SK-N-SH (cell line): ENCODE measurements around the gene WNT3. TPM values are rescaled to one million over a fixed set of nuclear protein-coding genes. Genes with fewer than 3 reads are reported as not detected.
A peak's percentile ranks its signal among the peaks of the same experiment; 100 is the strongest.

Source experiments
- CTCF ChIA-PET: fragments of 300-600, 350-600 bp; formaldehyde crosslinking; extraction: SDS; loops from one replicate; lab custom pipeline; 2021; lab: Yijun Ruan, JAX
- POLR2A ChIA-PET: fragments of 350-600 bp; sonication (Branson Sonifier 250); formaldehyde crosslinking; extraction: SDS; loops from one replicate; lab custom pipeline; 2020; ENCODE audit warnings: antibody characterized with exemption, inconsistent platforms; lab: Yijun Ruan, JAX
- DNase-seq: peaks from one replicate; pipeline ENCODE4 v3.0.0; 2012
- H2AFZ ChIP-seq: fragments of 200-600 bp; sonication (generic); 2 replicates; pipeline ENCODE4 v1.8.1; 2016; ENCODE audit warnings: antibody characterized with exemption, mild to moderate bottlenecking, low read depth
- H3F3A ChIP-seq: fragments of 200-600 bp; sonication (generic); replicated peaks from 2 replicates; pipeline ENCODE3; 2016; ENCODE audit warnings: antibody characterized with exemption, mild to moderate bottlenecking; ENCODE audit not compliant: insufficient read depth
- H3K27ac ChIP-seq, 2 experiments: fragments of 200-500 bp in 1 of 2; fragments of 200-600 bp in 1 of 2; sonication (Bioruptor generic) in 1 of 2; sonication (generic), shearing (Covaris generic) in 1 of 2; 2 replicates each; pipeline versions ENCODE4 v1.5.1 to v1.6.1; 2014 to 2016; ENCODE audit warnings: low read depth in 2 of 2, inconsistent platforms in 1 of 2, low read length in 1 of 2, mild to moderate bottlenecking in 1 of 2, mixed read lengths in 1 of 2
- H3K27me3 ChIP-seq: fragments of 200-600 bp; sonication (generic), shearing (Covaris generic); 2 replicates; pipeline ENCODE4 v1.6.1; 2016; ENCODE audit warnings: mixed run types; ENCODE audit not compliant: insufficient read depth
- H3K36me3 ChIP-seq, 2 experiments: fragments of 200-500 bp in 1 of 2; fragments of 200-600 bp in 1 of 2; sonication (Bioruptor generic) in 1 of 2; sonication (generic) in 1 of 2; replicated peaks in 1 of 2; 2 replicates each; pipeline versions ENCODE3 to v1.5.1; 2014 to 2016; ENCODE audit warnings: low read length in 1 of 2, mild to moderate bottlenecking in 1 of 2; ENCODE audit not compliant: insufficient read depth in 2 of 2, control insufficient read depth in 1 of 2
- H3K4me1 ChIP-seq, 2 experiments: fragments of 200-500 bp in 1 of 2; fragments of 200-600 bp in 1 of 2; sonication (Bioruptor generic) in 1 of 2; sonication (generic), shearing (Covaris generic) in 1 of 2; 2 replicates each; pipeline versions ENCODE4 v1.5.1 to v1.6.1; 2014 to 2016; ENCODE audit warnings: low read depth in 1 of 2, low read length in 1 of 2, mixed run types in 1 of 2; ENCODE audit not compliant: insufficient read depth in 2 of 2, control insufficient read depth in 1 of 2
- H3K4me2 ChIP-seq: fragments of 200-600 bp; sonication (generic), shearing (Covaris generic); 2 replicates; pipeline ENCODE4 v1.6.1; 2017; ENCODE audit warnings: mixed run types
- H3K4me3 ChIP-seq, 2 experiments: fragments of 200-500 bp in 1 of 2; fragments of 200-600 bp in 1 of 2; sonication (Bioruptor generic) in 1 of 2; sonication (generic), shearing (Covaris generic) in 1 of 2; 2 replicates each; pipeline versions ENCODE4 v1.5.1 to v1.8.1; 2014 to 2016; ENCODE audit warnings: low read depth in 2 of 2, inconsistent platforms in 1 of 2, low read length in 1 of 2, mild to moderate bottlenecking in 1 of 2, mixed read lengths in 1 of 2, moderate library complexity in 1 of 2
- H3K79me2 ChIP-seq: fragments of 200-600 bp; sonication (generic); 2 replicates; pipeline ENCODE4 v1.8.1; 2017; ENCODE audit warnings: mild to moderate bottlenecking; ENCODE audit not compliant: insufficient read depth
- H3K9ac ChIP-seq: fragments of 200-600 bp; sonication (generic); 2 replicates; pipeline ENCODE4 v1.6.1; 2017; ENCODE audit warnings: mixed run types
- H3K9me2 ChIP-seq: fragments of 200-600 bp; sonication (generic); 2 replicates; pipeline ENCODE4 v1.6.1; 2017; ENCODE audit warnings: mixed run types
- H3K9me3 ChIP-seq: fragments of 200-600 bp; sonication (generic); 2 replicates; pipeline ENCODE4 v1.6.1; 2017; ENCODE audit warnings: mixed run types, mild to moderate bottlenecking, moderate library complexity
- H4K20me1 ChIP-seq: fragments of 200-600 bp; sonication (generic); 2 replicates; pipeline ENCODE4 v1.6.1; 2017; ENCODE audit warnings: mild to moderate bottlenecking, mixed run types; ENCODE audit not compliant: insufficient read depth
- CHD2 ChIP-seq: fragments of 150-350 bp; IDR thresholded peaks from 2 replicates; pipeline ENCODE4 v1.6.1; 2018; ENCODE audit warnings: low read length; ENCODE audit not compliant: partially characterized antibody
- CTCF ChIP-seq: fragments of 200-600 bp; sonication (generic); IDR thresholded peaks from 2 replicates; pipeline ENCODE4 v1.6.1; 2017; ENCODE audit warnings: antibody characterized with exemption, mild to moderate bottlenecking, moderate library complexity
- EP300 ChIP-seq, 2 experiments: IDR thresholded peaks; 2 replicates each; pipeline versions ENCODE4 v1.4.0 to v1.6.1; 2012; ENCODE audit warnings: borderline replicate concordance in 1 of 2, low read depth in 1 of 2, low read length in 1 of 2
- EZH2phosphoT487 ChIP-seq: fragments of 200-600 bp; sonication (generic); IDR thresholded peaks from 2 replicates; pipeline ENCODE4 v1.6.1; 2017; ENCODE audit warnings: low read depth, mixed run types, mild to moderate bottlenecking, antibody characterized with exemption, moderate library complexity, borderline replicate concordance
- FOXJ3 ChIP-seq: sonication (generic); formaldehyde crosslinking; IDR thresholded peaks from 2 replicates; pipeline ENCODE4 v1.5.1; 2020; ENCODE audit warnings: mild to moderate bottlenecking, missing genetic modification reagents
- GABPA ChIP-seq: IDR thresholded peaks from 2 replicates; pipeline ENCODE4 v1.4.0; 2012; ENCODE audit warnings: low read depth, mild to moderate bottlenecking
- GATA2 ChIP-seq: sonication (generic); formaldehyde crosslinking; IDR thresholded peaks from 2 replicates; pipeline ENCODE4 v1.5.0; 2020; ENCODE audit warnings: mild to moderate bottlenecking, missing genetic modification reagents
- IRF3 ChIP-seq: fragments of 150-350 bp; IDR thresholded peaks from 2 replicates; pipeline ENCODE4 v1.6.1; 2016; ENCODE audit warnings: mild to moderate bottlenecking, low read depth, low read length
- MEF2A ChIP-seq: IDR thresholded peaks from 2 replicates; pipeline ENCODE4 v1.4.0; 2012; ENCODE audit warnings: low read depth, borderline replicate concordance
- MXI1 ChIP-seq: IDR thresholded peaks from 2 replicates; pipeline ENCODE4 v1.6.1; 2012; ENCODE audit warnings: mild to moderate bottlenecking, low read depth, low read length, improper control_type of control experiment
- POLR2AphosphoS5 ChIP-seq: IDR thresholded peaks from 2 replicates; pipeline ENCODE4 v1.6.1; 2012; ENCODE audit warnings: low read depth, low read length
- RAD21 ChIP-seq: IDR thresholded peaks from 2 replicates; pipeline ENCODE4 v1.6.1; 2012; ENCODE audit warnings: mild to moderate bottlenecking, low read length
- RCOR1 ChIP-seq: fragments of 150-350 bp; IDR thresholded peaks from 2 replicates; pipeline ENCODE4 v1.6.1; 2017; ENCODE audit warnings: antibody characterized with exemption, low read length
- REST ChIP-seq: IDR thresholded peaks from 2 replicates; pipeline ENCODE4 v1.6.1; 2012; ENCODE audit warnings: mild to moderate bottlenecking, low read depth, low read length, moderate library complexity
- SMC3 ChIP-seq: IDR thresholded peaks from 2 replicates; pipeline ENCODE4 v1.6.1; 2012; ENCODE audit warnings: low read depth, low read length, improper control_type of control experiment
- TCF12 ChIP-seq: IDR thresholded peaks from 2 replicates; pipeline ENCODE4 v1.4.0; 2012
- TEAD4 ChIP-seq: IDR thresholded peaks from 2 replicates; pipeline ENCODE4 v1.4.0; 2012; ENCODE audit warnings: mild to moderate bottlenecking, borderline replicate concordance; ENCODE audit not compliant: insufficient read depth
- USF1 ChIP-seq: IDR thresholded peaks from 2 replicates; pipeline ENCODE4 v1.4.0; 2012; ENCODE audit warnings: low read depth, borderline replicate concordance
- USF2 ChIP-seq: fragments of 150-350 bp; IDR thresholded peaks from 2 replicates; pipeline ENCODE4 v1.6.1; 2017; ENCODE audit warnings: antibody characterized with exemption, low read length, low read depth, borderline replicate concordance
- YY1 ChIP-seq: IDR thresholded peaks from 2 replicates; pipeline ENCODE4 v1.4.0; 2012; ENCODE audit warnings: low read depth, mild to moderate bottlenecking
- WGBS: methylation state at CpG from one replicate; pipeline ENCODE4 v1.1.6; 2017; ENCODE audit warnings: low lambda C conversion rate; 5-methylcytosine and 5-hydroxymethylcytosine counted together
- polyA plus RNA-seq, 3 experiments: library from polyadenylated mRNA; depleted of rRNA; stranded (reverse); fragments of >200 nt; gene quantifications; 2 replicates each; pipeline ENCODE4 v1.2.3, GENCODE V29; 2012

The WNT3 gene
- polyA plus RNA-seq, 1 of the 3 experiments (the other 2 are of a cell fraction): 5.3 TPM

- Histone ChIP-seq H3K4me1 (peaks cover 0 to 5% of the 10 kb centered on the region in 2 experiments; a peak in 1 of 4 replicates), H4K20me1 (no peaks in the 10 kb centered on the region), H3K27ac (no peak overlapping the region), H3K9me3 (no peaks in the 10 kb centered on the region), H2AFZ (no peak overlapping the region), H3K4me2 (no peak overlapping the region), H3K4me3 (no peak overlapping the region), H3K36me3 (no peaks in the 10 kb centered on the region), H3F3A (peaks cover 4% of the 10 kb centered on the region), H3K9ac (no peak overlapping the region), H3K79me2 (no peaks in the 10 kb centered on the region), H3K9me2 (no peaks in the 10 kb centered on the region), H3K27me3 (no peaks in the 10 kb centered on the region)
- no peak for TF ChIP-seq USF2
- TF ChIP-seq REST: no peak
- TF ChIP-seq GATA2 (CRISPR knock-in tag): no peak
- TF ChIP-seq YY1: no peak
- no peak for TF ChIP-seq POLR2AphosphoS5
- no peak for TF ChIP-seq GABPA
- no peak for TF ChIP-seq MXI1
- TF ChIP-seq SMC3: no peak
- TF ChIP-seq USF1: no peak
- TF ChIP-seq EP300 (IDR thresholded peaks at IDR 0.05; ENCODE audit: borderline replicate concordance in 1 of 2, low read depth in 1 of 2, low read length in 1 of 2): no peak
- TF ChIP-seq EZH2phosphoT487: no peak
- TF ChIP-seq TEAD4: no peak
- TF ChIP-seq RCOR1: no peak
- no peak for TF ChIP-seq IRF3
- TF ChIP-seq FOXJ3 (CRISPR knock-in tag): no peak
- no peak for TF ChIP-seq MEF2A
- no peak for TF ChIP-seq RAD21
- no peak for TF ChIP-seq TCF12
- TF ChIP-seq CTCF: no peak
- no peak for TF ChIP-seq CHD2
- POLR2A ChIA-PET: no interaction called here
- DNase-seq: peak; percentile 41
- 80% methylated on average over 11 of the region's 12 CpGs for WGBS
- CTCF ChIA-PET: interaction anchor here (0.8 to 1.5 kb wide), 4 partner anchors 9 to 65 kb away, joined by 3 to 11 read pairs (median 3); no protein-coding TSS in a partner anchor
These were observed 42.0 kb downstream of the WNT3 start for GRCh38 chr17:46776298-46777005.
